Psoas muscle (tissue), 8 donors: ENCODE results near the gene CDKAL1. TPM values are rescaled to one million over a fixed set of nuclear protein-coding genes. Genes with fewer than 3 reads are reported as not detected.
A peak's percentile ranks its signal among the peaks of the same experiment; 100 is the strongest.

Experiments
- ATAC-seq, 4 donors: fragments of 200-7000 bp; cut with Tn5 transposase; one replicate each; pipeline ENCODE4 v1.9.1; 2020; ENCODE audit warnings: moderate library complexity in 3 of 4, mild to moderate bottlenecking in 2 of 4
- DNase-seq, 2 donors: peaks; one replicate each; pipeline ENCODE4 v3.0.0-alpha.2; 2020
- H3K27ac ChIP-seq: fragments of 200-600 bp; one replicate; pipeline ENCODE4 v1.8.0; 2022
- H3K27me3 ChIP-seq, 3 donors: fragments of 200-600 bp in 1 of 3; one replicate each; pipeline versions ENCODE4 v1.6.1 to v1.8.0; 2013 to 2022; ENCODE audit warnings: low read length in 2 of 3, mild to moderate bottlenecking in 2 of 3, moderate library complexity in 1 of 3; ENCODE audit not compliant: insufficient read depth in 3 of 3
- H3K36me3 ChIP-seq, 2 donors: fragments of 200-600 bp in 1 of 2; one replicate each; pipeline versions ENCODE4 v1.6.1 to v1.8.0; 2013 to 2022; ENCODE audit warnings: low read depth in 1 of 2, mild to moderate bottlenecking in 1 of 2, moderate library complexity in 1 of 2; ENCODE audit not compliant: insufficient read depth in 1 of 2
- H3K4me1 ChIP-seq: fragments of 200-600 bp; one replicate; pipeline ENCODE4 v1.8.0; 2022
- H3K4me3 ChIP-seq: fragments of 200-600 bp; one replicate; pipeline ENCODE4 v1.8.0; 2022; ENCODE audit warnings: mild to moderate bottlenecking
- H3K9me3 ChIP-seq: fragments of 200-600 bp; one replicate; pipeline ENCODE4 v1.8.0; 2022
- WGBS, 3 donors: extraction: QIAGEN DNeasy Blood & Tissue Kit; methylation state at CpG; one replicate each; pipeline versions ENCODE4 v1.1.6 to v1.1.7; 2013; 5-methylcytosine and 5-hydroxymethylcytosine counted together
- intact Hi-C, 2 donors: fragments of 100-400 bp; cut with DNase I; formaldehyde crosslinking; loops; one replicate each; pipeline versions ENCODE4 v1.11.0 to v1.14.2; 2022
- polyA plus RNA-seq, 3 donors: library from polyadenylated mRNA; stranded (reverse); fragments of 200-250 nt; gene quantifications; one replicate each; pipeline ENCODE4 v1.2.3, GENCODE V29; 2013
- total RNA-seq, 4 donors: library from RNA; stranded (reverse); fragmentation: NEBNext Ultra II Directional in 2 of 4; extraction: Animal tissue kit (Norgen Biotek cat#: 25700) in 2 of 4; gene quantifications; one replicate each; pipeline versions ENCODE4 v1.2.1 to v1.2.4, GENCODE V29; 2021 to 2023
- TF ChIP-seq, protein P1 (sequence below): fragments of 200-600 bp; IDR thresholded peaks from one replicate; pipeline ENCODE4 v1.8.0; 2022; ENCODE audit warnings: antibody characterized with exemption
- donor health status: healthy with polysubstance abuse.
- donor health status: DM: no; HTN: no; CAD: no; lungs with moderate emphysema.
- donor health status: Bipolar disorder and iron deficiency.
- donor health status: healthy.
- donor health status: DM: yes; HTN: yes; CAD: no.
- donor health status: DM: no; HTN: no; CAD: no.
- donor health status: DM: no; HTN: no; CAD: no.
- donor health status: DM: yes; HTN: yes; CAD: no.

CDKAL1 gene
- total and polyA plus RNA-seq, 7 donors = 4.5 to 16.1 (median 12.9) TPM

DNA sequence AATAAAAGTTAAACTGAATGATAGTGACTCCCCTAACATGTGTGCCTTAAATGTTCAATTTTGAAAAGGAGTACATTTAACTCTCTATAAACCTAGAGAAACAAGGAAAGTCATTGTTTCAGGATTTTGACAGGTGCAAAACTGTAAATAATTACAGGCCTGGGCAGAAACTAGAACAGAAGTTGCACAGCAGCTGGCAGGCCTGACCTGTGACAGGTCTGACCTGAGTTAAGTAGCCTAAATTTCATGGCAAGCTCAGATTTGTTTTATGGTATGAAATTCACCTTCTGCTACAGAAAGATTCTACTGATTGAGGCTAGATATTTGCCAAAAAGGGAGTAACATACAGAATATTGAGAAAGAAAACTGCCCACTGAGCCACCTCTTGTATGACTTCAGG lies 166.1 kb downstream of the CDKAL1 start:
- no peaks in the 10 kb centered on the region for H3K9me3 ChIP-seq
- intact Hi-C loops = no loop called here
- H3K27me3 ChIP-seq = no peaks in the 10 kb centered on the region
- no peaks in the 10 kb centered on the region for H3K4me1 ChIP-seq
- TF ChIP-seq, protein P1, sequence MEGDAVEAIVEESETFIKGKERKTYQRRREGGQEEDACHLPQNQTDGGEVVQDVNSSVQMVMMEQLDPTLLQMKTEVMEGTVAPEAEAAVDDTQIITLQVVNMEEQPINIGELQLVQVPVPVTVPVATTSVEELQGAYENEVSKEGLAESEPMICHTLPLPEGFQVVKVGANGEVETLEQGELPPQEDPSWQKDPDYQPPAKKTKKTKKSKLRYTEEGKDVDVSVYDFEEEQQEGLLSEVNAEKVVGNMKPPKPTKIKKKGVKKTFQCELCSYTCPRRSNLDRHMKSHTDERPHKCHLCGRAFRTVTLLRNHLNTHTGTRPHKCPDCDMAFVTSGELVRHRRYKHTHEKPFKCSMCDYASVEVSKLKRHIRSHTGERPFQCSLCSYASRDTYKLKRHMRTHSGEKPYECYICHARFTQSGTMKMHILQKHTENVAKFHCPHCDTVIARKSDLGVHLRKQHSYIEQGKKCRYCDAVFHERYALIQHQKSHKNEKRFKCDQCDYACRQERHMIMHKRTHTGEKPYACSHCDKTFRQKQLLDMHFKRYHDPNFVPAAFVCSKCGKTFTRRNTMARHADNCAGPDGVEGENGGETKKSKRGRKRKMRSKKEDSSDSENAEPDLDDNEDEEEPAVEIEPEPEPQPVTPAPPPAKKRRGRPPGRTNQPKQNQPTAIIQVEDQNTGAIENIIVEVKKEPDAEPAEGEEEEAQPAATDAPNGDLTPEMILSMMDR = no peak
- no peak for DNase-seq
- H3K36me3 ChIP-seq = no peaks in the 10 kb centered on the region
- no peak for ATAC-seq
- no peak overlapping the region for H3K4me3 ChIP-seq
- H3K27ac ChIP-seq = no peak overlapping the region

- no peak for DNase-seq
- intact Hi-C loops = no loop called here
- H3K27me3 ChIP-seq = no peaks in the 10 kb centered on the region
- no peaks in the 10 kb centered on the region for H3K9me3 ChIP-seq
- H3K4me3 ChIP-seq = no peak overlapping the region
- peaks cover 3% of the 10 kb centered on the region for H3K4me1 ChIP-seq
- TF ChIP-seq, protein P1 = no peak
- H3K27ac ChIP-seq = no peak overlapping the region
- 96 to 98% (median 97%) methylated on average over 13 of the region's 13 CpGs for WGBS, 3 donors
- no peak for ATAC-seq
- H3K36me3 ChIP-seq = no peaks in the 10 kb centered on the region
These were observed 168.1 kb downstream of the CDKAL1 start for GRCh38 chr6:20702366-20702765.

GRCh38 chr6:20703049-20703448 lies 168.8 kb downstream of the CDKAL1 start:
- TF ChIP-seq, protein P1 = no peak
- intact Hi-C loops = no loop called here
- no peaks in the 10 kb centered on the region for H3K36me3 ChIP-seq
- no peak overlapping the region for H3K27ac ChIP-seq
- H3K9me3 ChIP-seq = no peaks in the 10 kb centered on the region
- H3K4me3 ChIP-seq = no peak overlapping the region
- 92 to 96% (median 95%) methylated on average over 3 of the region's 3 CpGs for WGBS, 3 donors
- ATAC-seq (no peak), DNase-seq (no peak)
- H3K27me3 ChIP-seq = no peaks in the 10 kb centered on the region
- peaks cover 7% of the 10 kb centered on the region for H3K4me1 ChIP-seq

- H3K9me3 ChIP-seq = no peaks in the 10 kb centered on the region
- H3K4me3 ChIP-seq = no peak overlapping the region
- ATAC-seq (no peak), DNase-seq (no peak)
- H3K4me1 ChIP-seq = peaks cover 11% of the 10 kb centered on the region
- TF ChIP-seq, protein P1 = no peak
- 88 to 97% (median 93%) methylated on average over 2 of the region's 2 CpGs for WGBS, 3 donors
- no peak overlapping the region for H3K27ac ChIP-seq
- intact Hi-C loops = no loop called here
- H3K27me3 ChIP-seq = no peaks in the 10 kb centered on the region
- H3K36me3 ChIP-seq = no peaks in the 10 kb centered on the region
These were observed 170.2 kb downstream of the CDKAL1 start for GRCh38 chr6:20704325-20705025.

DNA sequence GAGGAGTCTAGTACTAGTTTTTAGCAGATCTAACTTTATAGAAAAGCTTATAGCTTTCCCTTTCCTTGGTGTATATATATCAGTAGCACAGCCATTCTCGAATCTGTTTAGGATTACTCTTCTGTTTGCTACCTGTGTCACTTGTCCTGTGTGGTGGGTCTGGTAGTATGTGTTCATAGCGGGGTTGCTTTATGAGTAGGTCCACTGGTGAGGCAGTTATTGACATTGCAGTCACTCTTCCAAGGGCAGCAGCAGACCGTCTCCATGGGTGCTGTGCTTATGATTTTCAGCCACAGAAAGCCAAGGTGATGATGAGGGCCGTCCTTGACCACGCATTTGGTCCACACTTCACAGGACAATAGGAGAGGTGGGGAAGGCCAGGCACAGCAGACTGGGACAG lies 171.5 kb downstream of the CDKAL1 start:
- TF ChIP-seq, protein P1 = no peak
- H3K36me3 ChIP-seq = no peaks in the 10 kb centered on the region
- H3K27me3 ChIP-seq = no peaks in the 10 kb centered on the region
- peaks cover 11% of the 10 kb centered on the region for H3K4me1 ChIP-seq
- no peak for DNase-seq
- no peak overlapping the region for H3K27ac ChIP-seq
- intact Hi-C loops = no loop called here
- no peak overlapping the region for H3K4me3 ChIP-seq
- peak in 1 of 4 donors; percentile 31 for ATAC-seq
- 77 to 97% (median 79%) methylated on average over 5 of the region's 5 CpGs for WGBS, 3 donors
- H3K9me3 ChIP-seq = no peaks in the 10 kb centered on the region
